Liver (tissue), 9 donors: ENCODE measurements around the gene CHID1. TPM values are rescaled to one million over a fixed set of nuclear protein-coding genes. Genes with fewer than 3 reads are reported as not detected.

Experiments
- DNase-seq: peaks from one replicate; pipeline ENCODE4 v3.0.0-alpha.2; 2017; ENCODE audit warnings: low spot score
- H3K27ac ChIP-seq, 2 donors: one replicate each; pipeline ENCODE4 v1.7.0; 2013; ENCODE audit warnings: inconsistent platforms in 2 of 2, low read length in 2 of 2, control low read depth in 1 of 2, low read depth in 1 of 2, mild to moderate bottlenecking in 1 of 2
- H3K27me3 ChIP-seq, 4 donors: one replicate each; pipeline versions ENCODE4 v1.6.1 to v1.7.0; 2013; ENCODE audit warnings: low read length in 3 of 4, inconsistent platforms in 1 of 4, mild to moderate bottlenecking in 1 of 4, moderate library complexity in 1 of 4; ENCODE audit not compliant: control insufficient read depth in 4 of 4, insufficient read depth in 4 of 4
- H3K36me3 ChIP-seq, 4 donors: one replicate each; pipeline versions ENCODE4 v1.6.1 to v1.7.0; 2013; ENCODE audit warnings: low read length in 3 of 4, mild to moderate bottlenecking in 3 of 4, low read depth in 1 of 4, moderate library complexity in 1 of 4; ENCODE audit not compliant: control insufficient read depth in 4 of 4, insufficient read depth in 3 of 4
- H3K4me1 ChIP-seq, 4 donors: one replicate each; pipeline versions ENCODE4 v1.6.1 to v1.7.0; 2013; ENCODE audit warnings: low read length in 3 of 4, mild to moderate bottlenecking in 3 of 4, moderate library complexity in 1 of 4; ENCODE audit not compliant: control insufficient read depth in 4 of 4, insufficient read depth in 4 of 4
- H3K4me3 ChIP-seq, 3 donors: one replicate each; pipeline versions ENCODE4 v1.6.1 to v1.7.0; 2013; ENCODE audit warnings: low read length in 3 of 3, control low read depth in 1 of 3, low read depth in 1 of 3, mild to moderate bottlenecking in 1 of 3
- H3K9ac ChIP-seq, 2 donors: one replicate each; pipeline ENCODE4 v1.7.0; 2013; ENCODE audit warnings: low read length in 2 of 2, mild to moderate bottlenecking in 2 of 2, moderate library complexity in 2 of 2, control low read depth in 1 of 2, low read depth in 1 of 2
- H3K9me3 ChIP-seq, 4 donors: one replicate each; pipeline versions ENCODE4 v1.6.1 to v1.7.0; 2013; ENCODE audit warnings: low read length in 3 of 4; ENCODE audit not compliant: control insufficient read depth in 4 of 4
- ATF3 ChIP-seq: IDR thresholded peaks from 2 replicates; pipeline ENCODE4 v1.6.1; 2016; ENCODE audit warnings: antibody characterized with exemption
- CTCF ChIP-seq: fragments of 150-350 bp; IDR thresholded peaks from 2 replicates; pipeline ENCODE4 v1.5.1; 2017; ENCODE audit warnings: improper control_type of control experiment, low read depth, low read length; ENCODE audit not compliant: missing input control
- EGR1 ChIP-seq, 2 donors: IDR thresholded peaks; 2 replicates each; pipeline ENCODE4 v1.6.1; 2016 to 2018; ENCODE audit warnings: antibody characterized with exemption in 2 of 2, low read depth in 2 of 2
- FOXA1 ChIP-seq: IDR thresholded peaks from 2 replicates; pipeline ENCODE4 v1.6.1; 2016; ENCODE audit warnings: antibody characterized with exemption
- FOXA2 ChIP-seq: IDR thresholded peaks from 2 replicates; pipeline ENCODE4 v1.6.1; 2016; ENCODE audit warnings: antibody characterized with exemption
- GABPA ChIP-seq, 2 donors: IDR thresholded peaks in 1 of 2; conservative IDR thresholded peaks in 1 of 2; 2 replicates each; pipeline ENCODE4 v1.6.1; 2016; ENCODE audit warnings: antibody characterized with exemption in 2 of 2, mild to moderate bottlenecking in 1 of 2, moderate library complexity in 1 of 2
- HNF4A ChIP-seq, 2 donors: conservative IDR thresholded peaks; 2 replicates each; pipeline ENCODE4 v1.6.1; 2016; ENCODE audit warnings: antibody characterized with exemption in 2 of 2, mild to moderate bottlenecking in 2 of 2
- HNF4G ChIP-seq: IDR thresholded peaks from 2 replicates; pipeline ENCODE4 v1.6.1; 2016; ENCODE audit warnings: antibody characterized with exemption
- MAX ChIP-seq: IDR thresholded peaks from 2 replicates; pipeline ENCODE4 v1.6.1; 2016; ENCODE audit warnings: antibody characterized with exemption
- NR2F2 ChIP-seq: IDR thresholded peaks from 2 replicates; pipeline ENCODE4 v1.6.1; 2016; ENCODE audit warnings: antibody characterized with exemption
- REST ChIP-seq: IDR thresholded peaks from 2 replicates; pipeline ENCODE4 v1.6.1; 2016; ENCODE audit warnings: antibody characterized with exemption, mild to moderate bottlenecking
- RXRA ChIP-seq, 2 donors: IDR thresholded peaks; 2 replicates each; pipeline ENCODE4 v1.6.1; 2017 to 2018; ENCODE audit warnings: antibody characterized with exemption in 2 of 2, mild to moderate bottlenecking in 1 of 2
- SP1 ChIP-seq: IDR thresholded peaks from 2 replicates; pipeline ENCODE4 v1.6.1; 2018; ENCODE audit warnings: antibody characterized with exemption, mild to moderate bottlenecking
- TAF1 ChIP-seq: conservative IDR thresholded peaks from 2 replicates; pipeline ENCODE4 v1.6.1; 2016; ENCODE audit warnings: antibody characterized with exemption, mild to moderate bottlenecking
- YY1 ChIP-seq: IDR thresholded peaks from 2 replicates; pipeline ENCODE4 v1.6.1; 2016; ENCODE audit warnings: antibody characterized with exemption, mild to moderate bottlenecking
- ZBTB33 ChIP-seq: IDR thresholded peaks from 2 replicates; pipeline ENCODE4 v1.6.1; 2016; ENCODE audit warnings: antibody characterized with exemption
- WGBS: extraction: QIAGEN DNeasy Blood & Tissue Kit; methylation state at CpG from one replicate; pipeline ENCODE4 v1.1.7; 2013; 5-methylcytosine and 5-hydroxymethylcytosine counted together
- polyA plus RNA-seq, 2 donors: library from polyadenylated mRNA; stranded (reverse) in 1 of 2; unstranded in 1 of 2; fragments of 200-250 nt in 1 of 2; fragments of >200 nt in 1 of 2; fragmentation: Nextera tagmentation in 1 of 2; extraction: Ambion mirVana in 1 of 2; gene quantifications; one replicate each; pipeline versions ENCODE4 v1.2.1 to v1.2.3, GENCODE V29; 2013 to 2015
- total RNA-seq, 2 donors: library from RNA; depleted of rRNA; stranded (reverse); fragments of >200 nt; gene quantifications; one replicate each; pipeline ENCODE4 v1.2.3, GENCODE V29; 2014
- donor health status: healthy.
- donor health status: healthy.
- donor health status: healthy.
- donor health status: healthy.
- donor health status: healthy.

The CHID1 gene
- total and polyA plus RNA-seq, 4 donors, result 39.5 to 68.8 (median 59.1) TPM

GRCh38 chr11:929405-929804 is 18.8 kb upstream of the CHID1 start:
- TF ChIP-seq SP1 (no peak), EGR1 (IDR thresholded peaks at IDR 0.05; ENCODE audit: low read depth in 2 of 2) (no peak), RXRA (IDR thresholded peaks at IDR 0.05) (no peak), GABPA (IDR thresholded peaks at IDR 0.05 in 1 of 2, conservative IDR thresholded peaks at IDR 0.05 in 1 of 2) (no peak), ZBTB33 (no peak), MAX (no peak), TAF1 (no peak), CTCF (no peak)
- Histone ChIP-seq H3K27ac (no peak overlapping the region), H3K9me3 (no peaks in the 10 kb centered on the region), H3K36me3 (no peaks in the 10 kb centered on the region), H3K4me1 (peaks cover 5 to 56% (median 46%) of the 10 kb centered on the region in 4 donors), H3K9ac (no peak overlapping the region), H3K4me3 (no peak overlapping the region), H3K27me3 (no peaks in the 10 kb centered on the region)
- no peak for DNase-seq
- WGBS, result 95% methylated on average over 11 of the region's 11 CpGs

- Histone ChIP-seq H3K27me3 (no peaks in the 10 kb centered on the region), H3K9me3 (no peaks in the 10 kb centered on the region), H3K4me1 (peaks cover 5 to 51% (median 45%) of the 10 kb centered on the region in 4 donors), H3K9ac (peak overlapping the region in 1 of 2 donors; percentile 39), H3K27ac (peak overlapping the region; percentile 23 to 31), H3K4me3 (no peak overlapping the region), H3K36me3 (no peaks in the 10 kb centered on the region)
- WGBS, result 79% methylated on average over 8 of the region's 8 CpGs
- DNase-seq, result no peak
- TF ChIP-seq NR2F2, result no peak
- no peak for TF ChIP-seq TAF1
- no peak for TF ChIP-seq HNF4G
- no peak for TF ChIP-seq HNF4A (conservative IDR thresholded peaks at IDR 0.05)
- TF ChIP-seq MAX, result no peak
- no peak for TF ChIP-seq SP1
- no peak for TF ChIP-seq FOXA2
- TF ChIP-seq GABPA (IDR thresholded peaks at IDR 0.05 in 1 of 2, conservative IDR thresholded peaks at IDR 0.05 in 1 of 2), result no peak
- no peak for TF ChIP-seq FOXA1
These were observed 18.2 kb upstream of the CHID1 start for GRCh38 chr11:928786-929185.

GRCh38 chr11:927871-928270 is 17.3 kb upstream of the CHID1 start:
- Histone ChIP-seq H3K9me3 (no peaks in the 10 kb centered on the region), H3K27me3 (no peaks in the 10 kb centered on the region), H3K9ac (peak overlapping the region in 1 of 2 donors; percentile 36), H3K27ac (peak overlapping the region in 1 of 2 donors; percentile 25), H3K4me1 (peaks cover 5 to 42% (median 39%) of the 10 kb centered on the region in 4 donors), H3K36me3 (no peaks in the 10 kb centered on the region), H3K4me3 (no peak overlapping the region)
- WGBS, result 46% methylated on average over 7 of the region's 7 CpGs
- no peak for DNase-seq
- no peak for TF ChIP-seq TAF1
- no peak for TF ChIP-seq FOXA1
- TF ChIP-seq HNF4G, result no peak
- no peak for TF ChIP-seq NR2F2
- TF ChIP-seq CTCF, result no peak
- TF ChIP-seq SP1, result no peak
- no peak for TF ChIP-seq REST
- TF ChIP-seq YY1, result no peak
- no peak for TF ChIP-seq ATF3
- TF ChIP-seq HNF4A (conservative IDR thresholded peaks at IDR 0.05), result no peak
- no peak for TF ChIP-seq GABPA (IDR thresholded peaks at IDR 0.05 in 1 of 2, conservative IDR thresholded peaks at IDR 0.05 in 1 of 2)
